NB4 (cell line): ENCODE data around the gene NOX3.
"Not testable (repeated sequence)": the region's sequence is repeated elsewhere in the genome, so short reads cannot be mapped to it uniquely, and the experiment has no call there.

Source experiments
- DNase-seq: peaks from one replicate; pipeline ENCODE4 v3.0.0; 2010; ENCODE audit warnings: low read depth
- H3K4me3 ChIP-seq: one replicate; pipeline ENCODE4 v1.5.1; 2011; ENCODE audit warnings: mild to moderate bottlenecking, low read depth, low read length, moderate library complexity
- MAX ChIP-seq: IDR thresholded peaks from 2 replicates; pipeline ENCODE4 v1.6.1; 2011; ENCODE audit warnings: low read depth, low read length
- MYC ChIP-seq: IDR thresholded peaks from 2 replicates; pipeline ENCODE4 v1.6.1; 2011; ENCODE audit warnings: low read depth, low read length
- POLR2A ChIP-seq: IDR thresholded peaks from 2 replicates; pipeline ENCODE4 v1.6.1; 2011; ENCODE audit warnings: mild to moderate bottlenecking; ENCODE audit not compliant: insufficient read length; ENCODE audit errors: extremely low read depth
- TF ChIP-seq, protein P1 (sequence below): IDR thresholded peaks from one replicate; pipeline ENCODE4 v1.5.1; 2012; ENCODE audit warnings: low read depth, low read length

NOX3 gene

DNA sequence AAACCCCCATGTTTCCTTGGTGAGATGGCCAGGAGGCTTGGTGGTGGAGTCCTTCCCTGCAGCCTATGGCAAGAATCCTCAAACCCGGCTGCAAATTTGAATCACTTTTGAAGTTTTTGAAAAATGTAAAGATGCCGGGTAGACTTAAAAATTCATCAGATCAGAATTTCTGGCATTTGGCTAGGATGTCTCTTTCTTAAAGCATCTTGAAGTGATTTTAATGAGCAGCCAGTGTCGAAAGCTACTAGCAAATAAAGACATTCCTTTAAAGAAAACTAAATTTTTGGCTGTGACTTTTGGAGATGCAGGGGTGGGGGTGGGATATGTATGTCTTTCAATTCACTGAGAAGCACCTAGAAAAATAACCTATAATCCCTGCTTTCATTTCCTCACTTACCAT is 25.6 kb upstream of the NOX3 start:
- H3K4me3 ChIP-seq = no peak overlapping the region
- TF ChIP-seq MYC = no peak
- TF ChIP-seq, protein P1, sequence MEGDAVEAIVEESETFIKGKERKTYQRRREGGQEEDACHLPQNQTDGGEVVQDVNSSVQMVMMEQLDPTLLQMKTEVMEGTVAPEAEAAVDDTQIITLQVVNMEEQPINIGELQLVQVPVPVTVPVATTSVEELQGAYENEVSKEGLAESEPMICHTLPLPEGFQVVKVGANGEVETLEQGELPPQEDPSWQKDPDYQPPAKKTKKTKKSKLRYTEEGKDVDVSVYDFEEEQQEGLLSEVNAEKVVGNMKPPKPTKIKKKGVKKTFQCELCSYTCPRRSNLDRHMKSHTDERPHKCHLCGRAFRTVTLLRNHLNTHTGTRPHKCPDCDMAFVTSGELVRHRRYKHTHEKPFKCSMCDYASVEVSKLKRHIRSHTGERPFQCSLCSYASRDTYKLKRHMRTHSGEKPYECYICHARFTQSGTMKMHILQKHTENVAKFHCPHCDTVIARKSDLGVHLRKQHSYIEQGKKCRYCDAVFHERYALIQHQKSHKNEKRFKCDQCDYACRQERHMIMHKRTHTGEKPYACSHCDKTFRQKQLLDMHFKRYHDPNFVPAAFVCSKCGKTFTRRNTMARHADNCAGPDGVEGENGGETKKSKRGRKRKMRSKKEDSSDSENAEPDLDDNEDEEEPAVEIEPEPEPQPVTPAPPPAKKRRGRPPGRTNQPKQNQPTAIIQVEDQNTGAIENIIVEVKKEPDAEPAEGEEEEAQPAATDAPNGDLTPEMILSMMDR = no peak
- no peak for TF ChIP-seq POLR2A
- no peak for TF ChIP-seq MAX
- DNase-seq = no peak

- TF ChIP-seq, protein P1 = no peak
- TF ChIP-seq MAX = no peak
- peak; percentile 7 for DNase-seq
- H3K4me3 ChIP-seq = no peak overlapping the region
Observed at GRCh38 chr6:155473741-155474140, 18.1 kb upstream of the NOX3 start.

- DNase-seq = peak; percentile 7
- no peak overlapping the region for H3K4me3 ChIP-seq
- no peak for TF ChIP-seq POLR2A
Observed at GRCh38 chr6:155472886-155473285, 17.2 kb upstream of the NOX3 start.

- not testable (repeated sequence) for DNase-seq, H3K4me3 ChIP-seq
Observed at GRCh38 chr6:155470979-155471616, 15.5 kb upstream of the NOX3 start.

DNA sequence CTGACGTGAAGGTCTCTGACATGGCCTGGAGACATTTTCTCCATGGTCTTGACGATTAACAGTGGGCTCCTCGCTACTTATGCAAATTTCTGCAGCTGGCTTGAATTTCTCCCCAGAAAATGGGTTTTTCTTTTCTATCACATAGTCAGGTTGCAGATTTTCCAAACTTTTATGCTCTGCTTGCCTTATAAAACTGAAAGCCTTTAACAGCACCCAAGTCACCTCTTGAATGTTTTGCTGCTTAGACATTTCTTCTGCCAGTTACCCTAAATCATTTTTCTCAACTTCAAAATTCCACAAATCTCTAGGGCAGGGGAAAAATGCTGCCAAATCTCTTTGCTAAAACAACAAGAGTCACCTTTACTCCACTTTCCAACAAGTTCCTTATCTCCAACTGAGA is 12.9 kb upstream of the NOX3 start:
- DNase-seq, H3K4me3 ChIP-seq: not testable (repeated sequence)

- H3K4me3 ChIP-seq = no peak overlapping the region
- TF ChIP-seq MYC (no peak), MAX (no peak), POLR2A (no peak)
- TF ChIP-seq, protein P1 = no peak
- DNase-seq = no peak
Observed at GRCh38 chr6:155466539-155466938, 10.9 kb upstream of the NOX3 start.

DNA sequence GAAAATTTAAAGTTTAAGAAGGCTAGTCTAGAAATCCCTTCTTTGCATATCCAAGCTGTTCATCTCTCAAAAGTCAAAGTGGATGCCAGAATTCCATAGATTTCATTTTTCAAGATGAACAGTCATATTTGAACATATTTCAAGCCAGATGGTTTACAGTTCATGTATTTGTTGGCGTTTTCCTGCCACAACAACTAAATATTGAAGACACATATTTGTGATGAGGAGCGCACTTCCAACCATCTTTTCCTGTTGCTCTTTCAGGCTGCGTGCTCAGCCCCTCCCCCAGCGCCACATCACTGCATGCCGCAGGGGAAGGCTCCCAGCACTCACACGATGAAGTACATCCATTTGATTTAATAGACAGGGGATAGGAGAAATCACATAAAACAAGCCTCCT is 5.9 kb upstream of the NOX3 start:
- no peak for TF ChIP-seq MAX
- TF ChIP-seq POLR2A = no peak
- H3K4me3 ChIP-seq = no peak overlapping the region
- DNase-seq = no peak

GRCh38 chr6:155454471-155454870 is 1.2 kb downstream of the NOX3 start:
- TF ChIP-seq MAX (no peak), POLR2A (no peak), MYC (no peak)
- TF ChIP-seq, protein P1 = no peak
- H3K4me3 ChIP-seq = no peak overlapping the region
- DNase-seq = no peak
